ENCODE results near the gene OR2L2.

DNA sequence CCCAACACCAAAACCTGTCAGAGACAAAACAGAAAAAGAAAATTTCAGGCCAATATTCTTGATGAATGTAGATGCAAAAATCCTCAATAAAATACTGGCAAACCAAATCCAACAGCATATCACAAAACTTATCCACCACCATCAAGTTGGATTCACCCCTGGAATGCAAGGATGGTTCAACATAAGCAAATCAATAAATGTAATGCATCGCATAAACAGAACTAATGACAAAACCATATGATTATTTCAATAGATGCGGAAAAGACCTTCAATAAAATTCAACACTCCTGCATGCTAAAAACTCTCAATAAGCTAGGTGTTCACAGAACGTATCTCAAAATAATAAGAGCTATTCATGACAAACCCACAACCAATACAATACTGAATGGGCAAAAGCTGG lies 20.2 kb upstream of the OR2L2 start:
- TF ChIP-seq ERF (CRISPR knock-in tag; IDR thresholded peaks at IDR 0.05) (no peak), POLR2AphosphoS5 (IDR thresholded peaks at IDR 0.05; ENCODE audit: control insufficient read depth, insufficient read depth, low read depth, low read length) (no peak)
- TF ChIP-seq, protein P1, sequence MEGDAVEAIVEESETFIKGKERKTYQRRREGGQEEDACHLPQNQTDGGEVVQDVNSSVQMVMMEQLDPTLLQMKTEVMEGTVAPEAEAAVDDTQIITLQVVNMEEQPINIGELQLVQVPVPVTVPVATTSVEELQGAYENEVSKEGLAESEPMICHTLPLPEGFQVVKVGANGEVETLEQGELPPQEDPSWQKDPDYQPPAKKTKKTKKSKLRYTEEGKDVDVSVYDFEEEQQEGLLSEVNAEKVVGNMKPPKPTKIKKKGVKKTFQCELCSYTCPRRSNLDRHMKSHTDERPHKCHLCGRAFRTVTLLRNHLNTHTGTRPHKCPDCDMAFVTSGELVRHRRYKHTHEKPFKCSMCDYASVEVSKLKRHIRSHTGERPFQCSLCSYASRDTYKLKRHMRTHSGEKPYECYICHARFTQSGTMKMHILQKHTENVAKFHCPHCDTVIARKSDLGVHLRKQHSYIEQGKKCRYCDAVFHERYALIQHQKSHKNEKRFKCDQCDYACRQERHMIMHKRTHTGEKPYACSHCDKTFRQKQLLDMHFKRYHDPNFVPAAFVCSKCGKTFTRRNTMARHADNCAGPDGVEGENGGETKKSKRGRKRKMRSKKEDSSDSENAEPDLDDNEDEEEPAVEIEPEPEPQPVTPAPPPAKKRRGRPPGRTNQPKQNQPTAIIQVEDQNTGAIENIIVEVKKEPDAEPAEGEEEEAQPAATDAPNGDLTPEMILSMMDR (IDR thresholded peaks at IDR 0.05 in 2 of 3, conservative IDR thresholded peaks at IDR 0.05 in 1 of 3; ENCODE audit: insufficient read depth in 2 of 3, low read depth in 1 of 3, low read length in 3 of 3) = no peak

All from K562 (cell line).